Renal cortex interstitium (tissue), 15 donors: ENCODE results near the gene PRMT1. TPM values are rescaled to one million over a fixed set of nuclear protein-coding genes. Genes with fewer than 3 reads are reported as not detected.
"Not testable (repeated sequence)": the region's sequence is repeated elsewhere in the genome, so short reads cannot be mapped to it uniquely, and the experiment has no call there.

Experiments
- DNase-seq, 11 donors: peaks; one replicate each; pipeline ENCODE4 v3.0.0-alpha.2; 2013; ENCODE audit warnings: low read depth in 9 of 11, low spot score in 4 of 11; ENCODE audit errors: extremely low read depth in 1 of 11
- long read RNA-seq, 16 experiments: transcript quantifications; one replicate each; lab custom pipeline, GENCODE V29; 2026
- polyA plus RNA-seq, 3 donors: library from polyadenylated mRNA; unstranded; fragments of 120-200 nt; gene quantifications; one replicate each; pipeline ENCODE4 v1.2.1, GENCODE V29; 2013; ENCODE audit not compliant: insufficient read length in 3 of 3

Gene PRMT1
- polyA plus RNA-seq, result 100 to 1,000 TPM; 198 to 261 (median 228) TPM
- long read RNA-seq, donor 1, transcript PRMT1-202 (11 exons, 1,327 nt), result minor isoform, 8 of 143 reads
- long read RNA-seq, donor 1, transcript PRMT1-201 (10 exons, 1,393 nt), result major isoform, 97 of 143 reads
- long read RNA-seq, donor 1, partial matches to known transcripts, result 34 of 143 reads
- long read RNA-seq, donor 1, other reads (novel, unspliced or antisense), result 0 of 143 reads
- long read RNA-seq, donor 2, transcript PRMT1-201 (10 exons, 1,393 nt), result major isoform, 61 of 110 reads
- long read RNA-seq, donor 2, transcript PRMT1-202 (11 exons, 1,327 nt), result minor isoform, 6 of 110 reads
- long read RNA-seq, donor 2, partial matches to known transcripts, result 38 of 110 reads
- long read RNA-seq, donor 2, other reads (novel, unspliced or antisense), result 0 of 110 reads
- long read RNA-seq, donor 3, transcript PRMT1-201 (10 exons, 1,393 nt), result major isoform, 118 of 212 reads
- long read RNA-seq, donor 3, transcript PRMT1-202 (11 exons, 1,327 nt), result minor isoform, 12 of 212 reads
- long read RNA-seq, donor 3, transcript PRMT1-209 (2 exons, 968 nt), result minor isoform, 6 of 212 reads
- long read RNA-seq, donor 3, partial matches to known transcripts, result 60 of 212 reads
- long read RNA-seq, donor 3, other reads (novel, unspliced or antisense), result 10 of 212 reads
- long read RNA-seq, donor 4, transcript PRMT1-201 (10 exons, 1,393 nt), result major isoform, 71 of 87 reads
- long read RNA-seq, donor 4, transcript PRMT1-202 (11 exons, 1,327 nt), result minor isoform, 6 of 87 reads
- long read RNA-seq, donor 4, partial matches to known transcripts, result 5 of 87 reads
- long read RNA-seq, donor 4, other reads (novel, unspliced or antisense), result 0 of 87 reads
- long read RNA-seq, donor 5, transcript PRMT1-201 (10 exons, 1,393 nt), result major isoform, 159 of 225 reads
- long read RNA-seq, donor 5, transcript PRMT1-202 (11 exons, 1,327 nt), result minor isoform, 13 of 225 reads
- long read RNA-seq, donor 5, partial matches to known transcripts, result 43 of 225 reads
- long read RNA-seq, donor 5, other reads (novel, unspliced or antisense), result 0 of 225 reads
- long read RNA-seq, donor 6, transcript PRMT1-201 (10 exons, 1,393 nt), result major isoform, 70 of 79 reads
- long read RNA-seq, donor 6, partial matches to known transcripts, result 0 of 79 reads
- long read RNA-seq, donor 6, other reads (novel, unspliced or antisense), result 0 of 79 reads
- long read RNA-seq, donor 7, transcript PRMT1-202 (11 exons, 1,327 nt), result minor isoform, 11 of 159 reads
- long read RNA-seq, donor 7, transcript PRMT1-201 (10 exons, 1,393 nt), result major isoform, 112 of 159 reads
- long read RNA-seq, donor 7, partial matches to known transcripts, result 23 of 159 reads
- long read RNA-seq, donor 7, other reads (novel, unspliced or antisense), result 5 of 159 reads
- long read RNA-seq, donor 8, transcript PRMT1-209 (2 exons, 968 nt), result minor isoform, 7 of 177 reads
- long read RNA-seq, donor 8, transcript PRMT1-201 (10 exons, 1,393 nt), result major isoform, 107 of 177 reads
- long read RNA-seq, donor 8, transcript PRMT1-202 (11 exons, 1,327 nt), result minor isoform, 11 of 177 reads
- long read RNA-seq, donor 8, partial matches to known transcripts, result 38 of 177 reads
- long read RNA-seq, donor 8, other reads (novel, unspliced or antisense), result 8 of 177 reads
- long read RNA-seq, donor 9, transcript PRMT1-201 (10 exons, 1,393 nt), result major isoform, 112 of 132 reads
- long read RNA-seq, donor 9, transcript PRMT1-202 (11 exons, 1,327 nt), result minor isoform, 7 of 132 reads
- long read RNA-seq, donor 9, partial matches to known transcripts, result 5 of 132 reads
- long read RNA-seq, donor 9, other reads (novel, unspliced or antisense), result 0 of 132 reads
- long read RNA-seq, donor 10, transcript PRMT1-201 (10 exons, 1,393 nt), result major isoform, 85 of 112 reads
- long read RNA-seq, donor 10, transcript PRMT1-202 (11 exons, 1,327 nt), result minor isoform, 8 of 112 reads
- long read RNA-seq, donor 10, partial matches to known transcripts, result 13 of 112 reads
- long read RNA-seq, donor 10, other reads (novel, unspliced or antisense), result 0 of 112 reads
- long read RNA-seq, donor 11, transcript PRMT1-201 (10 exons, 1,393 nt), result major isoform, 96 of 104 reads
- long read RNA-seq, donor 11, partial matches to known transcripts, result 0 of 104 reads
- long read RNA-seq, donor 11, other reads (novel, unspliced or antisense), result 0 of 104 reads
- long read RNA-seq, donor 12, transcript PRMT1-201 (10 exons, 1,393 nt), result major isoform, 35 of 38 reads
- long read RNA-seq, donor 12, partial matches to known transcripts, result 0 of 38 reads
- long read RNA-seq, donor 12, other reads (novel, unspliced or antisense), result 0 of 38 reads
- long read RNA-seq, donor 13, transcript PRMT1-201 (10 exons, 1,393 nt), result major isoform, 166 of 285 reads
- long read RNA-seq, donor 13, transcript PRMT1-202 (11 exons, 1,327 nt), result minor isoform, 9 of 285 reads
- long read RNA-seq, donor 13, partial matches to known transcripts, result 100 of 285 reads
- long read RNA-seq, donor 13, other reads (novel, unspliced or antisense), result 5 of 285 reads
- long read RNA-seq, donor 14, transcript PRMT1-202 (11 exons, 1,327 nt), result minor isoform, 6 of 169 reads
- long read RNA-seq, donor 14, transcript PRMT1-201 (10 exons, 1,393 nt), result major isoform, 98 of 169 reads
- long read RNA-seq, donor 14, partial matches to known transcripts, result 58 of 169 reads
- long read RNA-seq, donor 14, other reads (novel, unspliced or antisense), result 5 of 169 reads
- long read RNA-seq, donor 15, transcript PRMT1-201 (10 exons, 1,393 nt), result major isoform, 39 of 74 reads
- long read RNA-seq, donor 15, partial matches to known transcripts, result 28 of 74 reads
- long read RNA-seq, donor 15, other reads (novel, unspliced or antisense), result 0 of 74 reads
- long read RNA-seq, donor 16, transcript PRMT1-202 (11 exons, 1,327 nt), result minor isoform, 21 of 357 reads
- long read RNA-seq, donor 16, transcript PRMT1-201 (10 exons, 1,393 nt), result major isoform, 263 of 357 reads
- long read RNA-seq, donor 16, transcript PRMT1-209 (2 exons, 968 nt), result minor isoform, 7 of 357 reads
- long read RNA-seq, donor 16, partial matches to known transcripts, result 47 of 357 reads
- long read RNA-seq, donor 16, other reads (novel, unspliced or antisense), result 11 of 357 reads

GRCh38 chr19:49677231-49677900 lies at the start of gene PRMT1:
Gene PRMT1, plus strand, starts transcription at chr19:49677271. Its CDS starts 10 bp downstream, at chr19:49677281.
- DNase-seq, result peak in 2 of 11 donors; percentile 46 to 56

DNA sequence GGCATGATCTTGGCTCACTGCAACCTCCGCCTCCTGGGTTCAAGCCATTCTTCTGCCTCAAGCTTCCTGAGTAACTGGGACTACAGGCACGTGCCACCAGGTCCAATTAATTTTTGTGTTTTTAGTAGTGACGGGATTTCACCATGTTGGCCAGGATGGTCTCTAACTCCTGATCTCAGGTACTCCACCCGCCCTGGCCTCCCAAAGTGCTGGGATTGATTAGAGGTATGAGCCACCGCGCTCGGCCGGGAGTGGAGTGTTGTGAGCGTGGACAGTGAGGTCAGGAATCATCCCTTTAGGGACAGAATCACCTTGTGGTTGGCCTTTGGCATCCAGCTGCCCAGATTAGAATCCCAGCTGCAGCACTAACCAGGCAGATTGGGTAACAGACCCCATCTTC lies 47.4 kb upstream of the PRMT1 start:
- DNase-seq, result no peak

- no peak for DNase-seq
Measured at GRCh38 chr19:49631014-49631588, 46.0 kb upstream of the PRMT1 start.

DNA sequence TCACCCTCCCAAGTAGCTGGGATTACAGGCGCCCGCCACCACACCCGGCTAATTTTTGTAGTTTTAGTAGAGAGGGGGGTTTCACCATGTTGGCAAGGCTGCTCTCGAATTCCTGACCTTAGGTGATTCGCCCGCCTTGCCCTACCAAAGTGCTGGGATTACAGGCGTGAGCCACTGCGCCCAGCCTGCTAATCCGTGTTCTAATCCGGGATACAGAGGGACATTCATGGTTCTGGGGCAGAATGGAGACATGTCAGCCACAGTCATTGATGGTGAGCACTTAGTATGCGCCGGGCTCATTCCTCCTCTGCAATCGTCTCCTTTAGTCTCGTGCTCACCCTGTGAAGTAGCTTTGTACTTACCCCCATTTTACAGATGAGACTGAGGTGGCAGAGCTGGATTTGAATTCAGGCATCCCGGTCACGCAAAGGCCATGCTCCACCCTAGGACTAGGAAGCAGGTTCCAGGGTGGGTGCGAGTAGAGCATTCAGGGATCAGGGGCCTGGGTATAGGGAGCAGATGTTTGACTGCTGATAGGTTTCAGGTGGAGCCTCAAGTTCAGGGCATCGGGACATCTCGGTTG lies 45.4 kb upstream of the PRMT1 start:
- DNase-seq, result no peak

- no peak for DNase-seq
Measured at GRCh38 chr19:49632576-49632975, 44.5 kb upstream of the PRMT1 start.

GRCh38 chr19:49633273-49633672 lies 43.8 kb upstream of the PRMT1 start:
- DNase-seq, result not testable (repeated sequence)

GRCh38 chr19:49635530-49636232 lies 41.4 kb upstream of the PRMT1 start:
- DNase-seq, result no peak

- DNase-seq, result no peak
Measured at GRCh38 chr19:49636233-49636932, 40.7 kb upstream of the PRMT1 start.

DNA sequence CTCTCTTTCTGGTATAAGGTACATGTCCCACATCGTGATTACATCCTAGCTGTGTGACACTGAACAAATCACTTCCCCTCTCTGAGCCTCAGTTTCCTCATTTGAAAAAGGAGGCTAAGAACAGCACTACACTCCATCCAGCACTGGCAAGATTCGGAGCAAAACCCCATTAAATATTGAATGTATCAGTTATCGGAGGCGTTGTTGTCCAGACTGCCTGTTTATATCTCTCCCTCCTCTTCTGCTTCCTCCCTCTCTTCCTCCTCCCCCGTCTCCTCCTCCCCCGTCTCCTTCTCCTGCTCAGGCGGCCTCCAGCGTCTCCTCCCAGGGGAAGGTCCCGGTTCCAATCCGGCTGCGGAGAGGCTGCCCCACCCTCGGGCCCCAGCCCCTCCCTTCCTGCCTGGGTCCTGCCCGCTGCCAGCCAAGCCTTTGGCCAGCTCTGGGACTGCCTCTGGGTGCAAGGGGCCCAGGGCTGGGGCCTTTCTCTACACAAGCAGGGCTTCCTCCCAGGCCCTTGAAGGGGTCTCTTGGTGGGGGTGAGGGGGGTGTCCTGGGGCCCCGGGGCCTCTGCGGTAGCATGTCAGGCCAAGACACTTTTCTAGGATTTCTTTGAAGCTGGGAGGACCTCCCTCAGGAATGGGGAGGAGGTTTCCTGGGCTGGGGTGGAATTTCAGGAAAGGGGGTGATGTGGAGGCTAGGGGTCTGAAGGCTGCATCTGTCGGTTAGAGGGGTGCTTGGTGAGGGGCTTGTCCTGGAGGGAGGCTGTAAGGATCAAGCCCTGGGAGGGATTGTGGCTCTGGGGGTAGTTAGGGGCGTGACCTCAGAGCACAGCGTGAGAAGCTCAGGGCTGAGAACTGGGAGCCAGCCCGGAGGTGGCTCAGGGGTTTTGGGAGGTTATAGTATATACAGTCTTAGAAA lies 39.0 kb upstream of the PRMT1 start:
- DNase-seq, result peak in 2 of 11 donors; percentile 41 to 49

GRCh38 chr19:49639401-49640112 lies 37.5 kb upstream of the PRMT1 start:
- no peak for DNase-seq

- peak; percentile 98 to 100 (median 100) for DNase-seq
Measured at GRCh38 chr19:49640113-49640898, 36.8 kb upstream of the PRMT1 start, which contains the start of gene RRAS. Gene RRAS, minus strand, starts transcription at chr19:49640143. Its CDS starts 45 bp downstream, at chr19:49640098.
